Activated CD4-positive, CD25-positive, alpha-beta regulatory T cell treated with anti-CD3 and anti-CD28 coated beads, Interleukin-2, amount 50 U/mL, for 72 hours (primary cell): ENCODE data around the gene ANGPT4.

Experiments used
- DNase-seq: peaks from one replicate; pipeline ENCODE4 v3.0.0; 2021

ANGPT4 gene

DNA sequence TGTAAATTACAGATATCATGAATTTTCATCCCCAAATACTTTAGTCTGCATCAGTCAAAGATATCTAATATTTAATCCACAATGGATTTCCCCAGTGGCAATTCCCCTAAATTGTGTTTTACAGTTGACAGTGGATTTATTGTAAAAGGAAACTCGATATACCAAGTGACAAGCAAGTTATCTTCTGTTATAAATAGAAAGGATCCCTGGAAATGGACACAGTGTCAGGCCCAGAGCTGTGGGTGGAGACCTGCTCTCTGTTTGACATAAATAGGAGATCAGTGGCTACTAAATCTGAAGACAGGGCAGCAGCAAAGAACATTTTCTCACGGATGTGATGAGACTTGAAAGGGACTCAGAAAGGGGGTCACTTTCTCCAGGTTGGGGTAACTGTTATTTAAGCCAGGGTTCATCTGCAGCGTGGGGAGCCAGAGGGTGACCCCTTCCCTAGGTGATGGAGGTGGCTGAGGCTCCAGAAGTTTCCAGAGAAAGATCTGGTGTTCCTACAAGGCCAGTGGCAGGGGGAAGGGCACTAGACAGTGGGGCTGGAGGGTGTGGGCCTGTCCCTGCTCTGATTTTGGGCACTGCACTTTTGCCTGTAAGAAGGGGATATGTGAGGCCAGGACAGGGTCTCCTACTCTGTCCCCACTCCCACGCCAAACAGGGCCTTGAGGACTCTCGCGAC, 94.9 kb downstream of the ANGPT4 start:
- DNase-seq, result no peak

DNA sequence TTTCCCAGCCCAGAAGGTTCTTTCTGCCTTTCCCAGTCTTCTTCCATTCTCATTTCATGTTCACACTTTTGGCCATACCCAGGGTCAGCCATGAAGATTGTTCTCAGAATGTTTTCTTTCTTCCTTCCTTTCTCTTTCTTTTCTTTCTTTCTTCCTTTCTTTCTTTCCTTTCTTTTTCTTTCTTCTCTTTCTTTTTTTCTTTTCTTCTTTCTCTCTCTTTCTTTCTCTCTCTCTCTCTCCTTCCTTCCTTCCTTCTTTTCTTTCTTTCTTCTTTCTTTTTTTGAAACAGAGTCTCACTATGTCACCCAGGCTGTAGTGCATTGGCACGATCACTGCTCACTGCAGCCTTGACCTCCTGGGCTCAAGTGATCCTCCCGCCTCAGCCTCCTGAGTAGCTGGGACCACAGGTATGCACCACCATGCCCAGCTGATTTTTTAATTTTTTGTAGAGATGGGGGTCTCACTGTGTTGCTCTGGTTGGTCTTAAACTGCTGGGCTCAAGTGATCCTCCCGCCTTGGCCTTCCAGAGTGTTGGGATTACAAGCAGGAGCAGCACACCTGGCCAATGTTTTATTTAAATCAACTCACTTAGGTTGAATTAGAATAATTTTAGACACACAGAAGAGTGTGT, 95.7 kb downstream of the ANGPT4 start:
- no peak for DNase-seq
